ENCODE measurements around the gene IFT74.
A peak's percentile ranks its signal among the peaks of the same experiment; 100 is the strongest.

The IFT74 gene

DNA sequence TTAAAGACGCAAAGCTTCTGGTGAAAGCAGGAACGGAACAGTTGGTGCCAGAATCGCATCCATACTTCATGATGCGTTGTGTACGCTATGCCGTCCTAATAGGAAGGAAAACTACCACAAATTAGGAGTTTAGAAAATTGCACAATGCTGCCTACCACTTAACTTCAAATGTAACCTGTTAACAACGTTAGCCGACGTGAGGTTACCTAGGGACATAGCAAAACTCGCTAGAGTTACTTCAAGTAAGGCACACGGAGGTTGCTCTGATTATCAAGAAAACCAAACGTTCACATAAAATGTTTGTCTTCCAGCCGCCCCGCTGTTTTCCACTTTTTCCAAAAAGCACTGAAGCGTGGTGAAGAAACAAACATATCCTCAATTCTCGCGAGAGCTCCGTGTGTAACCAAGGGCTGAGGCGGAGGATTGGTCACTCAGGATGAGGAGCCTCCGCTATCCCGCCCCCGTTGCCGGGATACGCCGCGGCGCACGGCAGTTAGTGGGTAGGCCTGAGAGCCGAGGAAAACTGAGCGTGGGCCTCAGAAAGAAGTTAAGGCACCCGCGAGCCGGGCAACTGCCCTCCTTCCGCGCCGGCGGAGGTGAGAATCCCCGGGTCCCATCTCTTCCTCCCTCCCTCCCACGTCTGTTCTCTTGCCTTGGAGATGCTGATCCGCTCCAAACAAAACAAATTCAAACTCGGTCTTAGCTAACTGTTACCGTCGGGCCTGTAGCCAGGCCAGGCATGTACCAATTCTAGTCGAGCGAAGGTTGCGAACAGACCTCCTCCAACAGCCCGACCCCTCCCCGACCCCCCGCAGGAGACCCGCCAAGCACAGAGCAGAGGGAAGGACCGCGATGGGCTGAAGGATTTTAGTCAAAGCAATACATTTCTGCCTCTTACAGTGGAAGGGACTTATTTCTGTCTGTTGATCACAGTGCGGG lies at the start of gene IFT74:
TSS of gene IFT74 (plus strand) at position 492 of the 939 bp plus-strand sequence. CDS start 5,556 bp downstream, outside the sequence.
- peak within 1 kb of the TSS; percentile 91 for H3K4me3 Mint-ChIP-seq
- H3K36me3 Mint-ChIP-seq (ENCODE audit: low read depth) = no peaks in the 10 kb centered on the region
- H3K27ac Mint-ChIP-seq = peak within 1 kb of the TSS; percentile 89

DNA sequence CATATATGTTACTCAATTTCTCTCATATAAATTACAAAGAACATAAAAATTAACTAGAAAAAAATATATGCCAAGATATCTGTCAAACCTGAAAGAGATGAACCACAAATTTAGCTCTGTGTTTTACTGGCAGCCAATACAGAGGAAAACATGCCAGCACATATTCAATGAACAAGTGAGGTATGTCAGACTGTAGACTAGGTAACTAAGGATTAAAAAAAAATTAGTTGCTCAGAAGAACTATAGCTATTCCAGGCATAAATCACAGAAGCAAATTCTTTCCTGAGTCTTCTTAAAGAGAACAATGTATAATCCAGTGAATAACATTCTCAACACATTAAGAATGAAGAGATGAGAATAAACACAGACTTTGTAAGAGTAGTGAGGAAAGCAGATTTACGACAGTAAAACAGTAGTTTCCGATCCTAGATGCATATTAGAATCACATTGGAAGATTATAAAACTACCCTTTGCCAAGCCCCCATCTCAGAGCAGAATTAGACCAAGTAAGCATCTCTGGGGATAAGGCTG lies 43.0 kb upstream of the IFT74 start:
- Mint-ChIP-seq H3K9me3 (no peaks in the 10 kb centered on the region), H3K36me3 (ENCODE audit: low read depth) (peaks cover 70% of the 10 kb centered on the region)

More for the DNA sequence above, at the start of gene IFT74:
- H3K27me3 Mint-ChIP-seq = no peaks in the 10 kb centered on the region
- H3K4me1 Mint-ChIP-seq (ENCODE audit: low read depth) = peaks cover 32% of the 10 kb centered on the region
- H3K9me3 Mint-ChIP-seq = no peaks in the 10 kb centered on the region

GRCh38 chr9:26919698-26920097 lies 36.5 kb upstream of the IFT74 start:
- Mint-ChIP-seq H3K9me3 (no peaks in the 10 kb centered on the region), H3K27me3 (no peaks in the 10 kb centered on the region), H3K4me1 (ENCODE audit: low read depth) (no peaks in the 10 kb centered on the region), H3K27ac (no peak overlapping the region), H3K36me3 (ENCODE audit: low read depth) (peaks cover 88% of the 10 kb centered on the region), H3K4me3 (no peak overlapping the region)

More for the DNA sequence above, 43.0 kb upstream of the IFT74 start:
- Mint-ChIP-seq H3K4me1 (ENCODE audit: low read depth) (no peaks in the 10 kb centered on the region), H3K4me3 (no peak overlapping the region), H3K27ac (no peak overlapping the region), H3K27me3 (no peaks in the 10 kb centered on the region)

DNA sequence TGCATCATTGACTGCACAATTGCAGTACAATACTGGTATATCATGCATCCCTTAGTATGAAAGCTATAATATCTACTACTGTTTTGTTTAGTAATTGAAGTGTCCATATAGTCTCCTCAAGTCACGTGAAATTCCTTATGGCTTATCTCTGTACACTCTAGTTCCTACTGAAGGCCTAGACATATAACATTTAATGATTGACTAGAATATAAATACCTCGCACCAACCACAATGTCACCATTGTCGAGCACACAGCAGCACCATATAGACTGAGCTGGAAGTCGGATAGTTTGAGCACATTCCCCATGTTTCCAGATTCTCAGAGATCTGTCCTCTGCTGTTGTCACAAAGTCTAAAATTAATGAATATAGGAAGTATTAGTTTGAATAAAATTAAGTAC lies 30.6 kb upstream of the IFT74 start:
- no peak overlapping the region for H3K4me3 Mint-ChIP-seq
- H3K27me3 Mint-ChIP-seq = no peaks in the 10 kb centered on the region
- H3K9me3 Mint-ChIP-seq = no peaks in the 10 kb centered on the region

GRCh38 chr9:26928902-26929495 lies 27.2 kb upstream of the IFT74 start:
- no peaks in the 10 kb centered on the region for H3K4me1 Mint-ChIP-seq (ENCODE audit: low read depth)
- no peaks in the 10 kb centered on the region for H3K27me3 Mint-ChIP-seq
- no peak overlapping the region for H3K4me3 Mint-ChIP-seq
- no peak overlapping the region for H3K27ac Mint-ChIP-seq
- H3K9me3 Mint-ChIP-seq = no peaks in the 10 kb centered on the region
- peaks cover 62% of the 10 kb centered on the region for H3K36me3 Mint-ChIP-seq (ENCODE audit: low read depth)

More for the DNA sequence above, 30.6 kb upstream of the IFT74 start:
- H3K36me3 Mint-ChIP-seq (ENCODE audit: low read depth) = peaks cover 78% of the 10 kb centered on the region
- H3K4me1 Mint-ChIP-seq (ENCODE audit: low read depth) = no peaks in the 10 kb centered on the region
- H3K27ac Mint-ChIP-seq = no peak overlapping the region

- Mint-ChIP-seq H3K27me3 (no peaks in the 10 kb centered on the region), H3K4me1 (ENCODE audit: low read depth) (peaks cover 42% of the 10 kb centered on the region), H3K36me3 (ENCODE audit: low read depth) (peaks cover 62% of the 10 kb centered on the region), H3K27ac (peak overlapping the region; percentile 11), H3K4me3 (no peak overlapping the region), H3K9me3 (peaks cover 6% of the 10 kb centered on the region)
Measured at GRCh38 chr9:26935847-26936246, 20.4 kb upstream of the IFT74 start.

DNA sequence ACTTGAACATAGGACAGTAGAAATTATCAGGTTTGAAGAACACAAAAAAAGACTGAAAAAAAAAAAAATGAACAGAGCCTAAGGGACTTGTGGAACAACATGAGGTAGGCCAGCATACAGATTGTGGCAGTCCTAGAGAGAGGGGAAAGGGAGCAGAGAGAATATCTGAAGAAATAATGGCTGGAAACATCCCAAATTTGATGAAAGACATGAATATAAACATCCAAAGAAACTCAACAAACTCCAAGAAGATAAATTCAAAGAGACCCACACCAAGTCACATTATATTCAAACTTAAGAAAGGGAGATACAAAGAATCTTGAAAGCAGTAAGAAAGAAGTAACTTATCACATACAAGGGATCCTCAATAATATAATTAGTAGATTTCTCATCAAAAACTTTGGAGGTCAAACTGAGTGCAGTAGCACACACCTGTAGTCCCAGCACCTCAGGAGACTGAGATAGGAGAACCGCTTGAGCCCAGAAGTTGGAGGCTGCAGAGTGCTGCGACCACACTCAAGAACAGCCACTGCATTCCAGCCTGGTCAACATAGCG lies 18.3 kb upstream of the IFT74 start:
- Mint-ChIP-seq H3K4me3 (no peak overlapping the region), H3K9me3 (peaks cover 6% of the 10 kb centered on the region), H3K27ac (no peak overlapping the region), H3K4me1 (ENCODE audit: low read depth) (peaks cover 60% of the 10 kb centered on the region), H3K36me3 (ENCODE audit: low read depth) (peaks cover 61% of the 10 kb centered on the region), H3K27me3 (no peaks in the 10 kb centered on the region)

GRCh38 chr9:26939955-26940711 lies 16.1 kb upstream of the IFT74 start:
- H3K36me3 Mint-ChIP-seq (ENCODE audit: low read depth) = peaks cover 68% of the 10 kb centered on the region
- peaks cover 81% of the 10 kb centered on the region for H3K4me1 Mint-ChIP-seq (ENCODE audit: low read depth)
- H3K4me3 Mint-ChIP-seq = no peak overlapping the region
- H3K27me3 Mint-ChIP-seq = no peaks in the 10 kb centered on the region
- peaks cover 6% of the 10 kb centered on the region for H3K9me3 Mint-ChIP-seq
- peak overlapping the region; percentile 5 for H3K27ac Mint-ChIP-seq

DNA sequence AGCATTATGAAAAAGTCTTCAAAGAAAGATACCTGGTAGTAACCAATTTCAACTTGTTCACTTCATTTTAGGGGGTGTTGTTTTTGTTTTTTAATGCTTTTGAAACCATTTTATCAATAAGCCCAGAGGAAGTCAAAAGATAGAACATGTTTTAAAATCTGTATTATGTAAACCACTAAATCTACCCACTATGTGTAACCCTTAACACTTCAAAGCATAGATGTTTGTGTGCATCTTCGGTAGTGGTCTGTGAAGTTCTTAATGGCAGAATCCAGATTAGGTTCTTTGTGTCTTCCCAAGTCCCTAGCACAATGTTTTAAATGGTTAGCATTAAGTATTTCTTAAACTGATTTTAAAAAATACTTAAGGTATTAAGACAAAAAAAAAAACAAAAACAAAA lies 15.4 kb upstream of the IFT74 start:
- peaks cover 72% of the 10 kb centered on the region for H3K36me3 Mint-ChIP-seq (ENCODE audit: low read depth)
- no peak overlapping the region for H3K4me3 Mint-ChIP-seq
- H3K4me1 Mint-ChIP-seq (ENCODE audit: low read depth) = peaks cover 84% of the 10 kb centered on the region
- peaks cover 6% of the 10 kb centered on the region for H3K9me3 Mint-ChIP-seq
- peak overlapping the region; percentile 5 for H3K27ac Mint-ChIP-seq
- H3K27me3 Mint-ChIP-seq = no peaks in the 10 kb centered on the region

DNA sequence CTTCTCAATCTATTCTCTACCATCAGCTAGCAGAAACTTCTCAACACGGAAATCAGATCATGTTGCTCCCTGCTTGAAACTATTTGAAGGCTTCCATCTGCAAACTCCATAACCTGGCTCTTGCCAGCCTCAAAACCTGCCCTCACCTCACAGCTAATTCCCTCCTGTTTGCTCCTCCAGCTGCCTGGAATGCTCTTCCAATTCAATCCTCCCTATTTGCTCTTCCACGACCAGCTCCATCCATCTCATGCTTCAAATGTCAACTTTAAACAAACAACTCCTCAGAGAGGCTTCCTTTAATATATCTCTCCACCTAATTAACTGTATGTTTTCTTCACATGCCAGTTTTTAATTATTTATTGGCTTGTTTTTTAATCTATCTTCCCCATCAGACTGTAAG lies 10.6 kb upstream of the IFT74 start:
- peaks cover 11% of the 10 kb centered on the region for H3K27me3 Mint-ChIP-seq
- H3K9me3 Mint-ChIP-seq = no peaks in the 10 kb centered on the region
- peaks cover 40% of the 10 kb centered on the region for H3K36me3 Mint-ChIP-seq (ENCODE audit: low read depth)
- peak overlapping the region; percentile 88 for H3K4me3 Mint-ChIP-seq
- peaks cover 75% of the 10 kb centered on the region for H3K4me1 Mint-ChIP-seq (ENCODE audit: low read depth)
- H3K27ac Mint-ChIP-seq = peak overlapping the region; percentile 100

DNA sequence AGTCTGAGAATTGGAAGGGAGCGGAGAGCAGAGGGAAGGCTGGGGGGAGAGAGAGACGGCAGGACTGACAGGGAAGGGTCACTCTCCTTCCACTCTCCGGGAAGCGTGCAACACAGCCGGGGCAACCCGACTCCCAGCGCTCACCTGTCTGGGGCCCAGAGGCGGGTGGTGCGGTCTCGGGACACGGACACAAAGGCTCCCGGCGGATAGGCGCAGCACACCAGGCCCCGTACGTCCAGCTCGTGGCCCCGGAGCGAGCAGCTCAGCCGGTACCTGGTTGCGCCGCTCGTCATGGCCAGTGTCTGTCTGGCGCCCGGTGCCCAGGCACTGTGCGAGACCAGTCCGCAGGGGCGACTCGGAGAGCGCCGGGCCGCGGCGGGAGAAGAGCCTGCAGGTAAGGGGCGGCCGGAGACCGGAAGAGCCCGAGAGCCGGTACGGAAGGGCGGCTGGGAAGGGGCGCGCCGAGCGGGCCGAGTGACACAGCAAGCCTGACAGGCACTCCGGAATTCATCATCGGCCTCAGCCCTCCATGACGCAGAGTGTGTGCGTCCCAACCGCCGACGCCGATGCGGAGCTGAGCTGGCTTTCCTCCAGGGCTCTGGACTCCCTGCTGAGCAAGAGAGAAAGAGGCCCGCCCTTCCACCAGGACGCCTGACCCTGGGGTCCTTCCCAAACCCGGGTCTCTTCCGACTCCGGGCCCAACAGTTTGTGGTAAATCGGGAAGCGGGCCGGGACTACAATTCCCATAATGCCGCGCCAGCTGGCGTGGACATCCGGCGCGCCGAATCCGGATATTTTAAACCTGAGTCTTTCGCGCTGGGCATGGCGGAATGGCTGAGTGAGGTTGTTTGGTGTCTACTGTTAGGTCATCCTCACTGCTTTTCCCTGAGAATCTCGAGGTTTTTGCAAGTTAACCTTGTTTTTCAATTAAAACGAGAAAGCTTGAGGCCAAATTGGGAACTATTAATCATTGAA lies 9.2 kb upstream of the IFT74 start, which contains the start of gene PLAA:
TSS of gene PLAA (minus strand) at position 490 of the 975 bp plus-strand sequence. CDS start at position 293, 197 bp downstream.
- H3K9me3 Mint-ChIP-seq = no peaks in the 10 kb centered on the region
- peaks cover 11% of the 10 kb centered on the region for H3K27me3 Mint-ChIP-seq
- peak within 1 kb of the TSS; percentile 100 for H3K27ac Mint-ChIP-seq
- H3K36me3 Mint-ChIP-seq (ENCODE audit: low read depth) = peaks cover 30% of the 10 kb centered on the region
- peaks cover 63% of the 10 kb centered on the region for H3K4me1 Mint-ChIP-seq (ENCODE audit: low read depth)
- H3K4me3 Mint-ChIP-seq = peak within 1 kb of the TSS; percentile 88

- Mint-ChIP-seq H3K4me1 (ENCODE audit: low read depth) (peaks cover 56% of the 10 kb centered on the region), H3K27me3 (peaks cover 11% of the 10 kb centered on the region), H3K36me3 (ENCODE audit: low read depth) (peaks cover 26% of the 10 kb centered on the region), H3K9me3 (no peaks in the 10 kb centered on the region), H3K27ac (peak overlapping the region; percentile 100), H3K4me3 (peak overlapping the region; percentile 88)
Measured at GRCh38 chr9:26947736-26948135, 8.5 kb upstream of the IFT74 start.

DNA sequence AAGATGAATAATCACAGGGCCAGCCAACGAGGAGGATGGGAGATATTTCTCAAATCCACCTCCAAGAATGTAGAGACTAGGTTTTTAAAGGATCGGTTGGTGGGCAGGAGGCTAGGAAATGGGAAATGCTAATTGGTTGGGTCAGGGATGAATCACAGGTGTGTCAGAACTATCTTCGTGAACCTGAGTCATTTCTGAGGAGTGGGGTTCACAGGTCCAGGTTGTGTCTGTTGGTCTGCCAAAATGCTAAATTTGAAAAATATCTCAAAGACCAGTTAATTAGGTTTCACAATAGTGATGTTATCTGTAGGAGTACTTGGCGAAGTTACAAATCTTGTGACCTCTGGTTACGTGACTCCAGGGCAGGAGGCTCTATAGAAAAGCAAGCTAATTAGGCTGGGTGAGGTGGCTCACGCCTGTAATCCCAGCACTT lies 6.6 kb upstream of the IFT74 start:
- peaks cover 48% of the 10 kb centered on the region for H3K4me1 Mint-ChIP-seq (ENCODE audit: low read depth)
- no peak overlapping the region for H3K27ac Mint-ChIP-seq
- no peak overlapping the region for H3K4me3 Mint-ChIP-seq
- H3K9me3 Mint-ChIP-seq = no peaks in the 10 kb centered on the region
- H3K36me3 Mint-ChIP-seq (ENCODE audit: low read depth) = peaks cover 9% of the 10 kb centered on the region
- peaks cover 11% of the 10 kb centered on the region for H3K27me3 Mint-ChIP-seq
